ENCODE measurements around the gene BSG. TPM values are rescaled to one million over a fixed set of nuclear protein-coding genes. Genes with fewer than 3 reads are reported as not detected.
A peak's percentile ranks its signal among the peaks of the same experiment; 100 is the strongest.

Gene BSG
- total and polyA plus RNA-seq, 9 of the 15 experiments (the other 6 are each of a cell fraction or from before 2014, with no cell fraction given), result 4.6 to 495 (median 187) TPM

GRCh38 chr19:531009-531752 is 41.2 kb upstream of the BSG start (continued):
- TF ChIP-seq, protein P1, sequence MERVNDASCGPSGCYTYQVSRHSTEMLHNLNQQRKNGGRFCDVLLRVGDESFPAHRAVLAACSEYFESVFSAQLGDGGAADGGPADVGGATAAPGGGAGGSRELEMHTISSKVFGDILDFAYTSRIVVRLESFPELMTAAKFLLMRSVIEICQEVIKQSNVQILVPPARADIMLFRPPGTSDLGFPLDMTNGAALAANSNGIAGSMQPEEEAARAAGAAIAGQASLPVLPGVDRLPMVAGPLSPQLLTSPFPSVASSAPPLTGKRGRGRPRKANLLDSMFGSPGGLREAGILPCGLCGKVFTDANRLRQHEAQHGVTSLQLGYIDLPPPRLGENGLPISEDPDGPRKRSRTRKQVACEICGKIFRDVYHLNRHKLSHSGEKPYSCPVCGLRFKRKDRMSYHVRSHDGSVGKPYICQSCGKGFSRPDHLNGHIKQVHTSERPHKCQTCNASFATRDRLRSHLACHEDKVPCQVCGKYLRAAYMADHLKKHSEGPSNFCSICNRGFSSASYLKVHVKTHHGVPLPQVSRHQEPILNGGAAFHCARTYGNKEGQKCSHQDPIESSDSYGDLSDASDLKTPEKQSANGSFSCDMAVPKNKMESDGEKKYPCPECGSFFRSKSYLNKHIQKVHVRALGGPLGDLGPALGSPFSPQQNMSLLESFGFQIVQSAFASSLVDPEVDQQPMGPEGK (CRISPR knock-in tag; IDR thresholded peaks at IDR 0.05; ENCODE audit: borderline replicate concordance), result no peak
- TF ChIP-seq MLX (CRISPR knock-in tag; conservative IDR thresholded peaks at IDR 0.05) (0 out of 4 replicates have a peak, but pooled peaks of 1 of the 2 experiments have one; percentile 21), COPS2 (conservative IDR thresholded peaks at IDR 0.05) (no peak), ZNF695 (CRISPR knock-in tag; IDR thresholded peaks at IDR 0.05) (no peak), SNRNP70 (optimal IDR thresholded peaks at IDR 0.05; ENCODE audit: low read depth, low read length) (no peak), ZNF507 (tag; conservative IDR thresholded peaks at IDR 0.05) (no peak), XRCC5 (IDR thresholded peaks at IDR 0.05; ENCODE audit: low read depth, low read length) (no peak), KDM1A (IDR thresholded peaks at IDR 0.05) (no peak), REST (IDR thresholded peaks at IDR 0.05; ENCODE audit: borderline replicate concordance) (0 out of 2 replicates have a peak, but pooled peaks have one; percentile 7), REST (CRISPR knock-in tag; IDR thresholded peaks at IDR 0.05; ENCODE audit: low read depth) (0 out of 2 replicates have a peak, but pooled peaks have one; percentile 74), MCM7 (IDR thresholded peaks at IDR 0.05) (no peak), BMI1 (IDR thresholded peaks at IDR 0.05; ENCODE audit: low read length) (no peak), ASH1L (IDR thresholded peaks at IDR 0.05; ENCODE audit: borderline replicate concordance, low read depth, partially characterized antibody) (no peak)
- TF ChIP-seq, protein P2, sequence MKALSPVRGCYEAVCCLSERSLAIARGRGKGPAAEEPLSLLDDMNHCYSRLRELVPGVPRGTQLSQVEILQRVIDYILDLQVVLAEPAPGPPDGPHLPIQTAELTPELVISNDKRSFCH (CRISPR knock-in tag; IDR thresholded peaks at IDR 0.05), result no peak
- TF ChIP-seq, protein P2 (tag; IDR thresholded peaks at IDR 0.05), result peak; percentile 69; the same call in 1 of the 2 replicates
